IPS-15b (cell line): Measurements from ENCODE around the gene LENG9.
"Not testable (repeated sequence)": the region's sequence is repeated elsewhere in the genome, so short reads cannot be mapped to it uniquely, and the experiment has no call there.

Source experiments
- H3K27me3 ChIP-seq: one replicate; pipeline ENCODE4 v1.6.1; 2013; ENCODE audit warnings: low read length; ENCODE audit not compliant: control insufficient read depth, insufficient read depth
- H3K36me3 ChIP-seq: one replicate; pipeline ENCODE4 v1.6.1; 2013; ENCODE audit warnings: low read length; ENCODE audit not compliant: control insufficient read depth, insufficient read depth
- H3K4me1 ChIP-seq: one replicate; pipeline ENCODE4 v1.6.1; 2013; ENCODE audit warnings: mild to moderate bottlenecking, low read length; ENCODE audit not compliant: control insufficient read depth, insufficient read depth
- H3K4me3 ChIP-seq: one replicate; pipeline ENCODE4 v1.5.1; 2013; ENCODE audit warnings: low read depth, low read length
- H3K9ac ChIP-seq: one replicate; pipeline ENCODE4 v1.6.1; 2013; ENCODE audit warnings: low read depth, mild to moderate bottlenecking, low read length
- H3K9me3 ChIP-seq: one replicate; pipeline ENCODE4 v1.6.1; 2013; ENCODE audit warnings: mild to moderate bottlenecking, low read length; ENCODE audit not compliant: control insufficient read depth, insufficient read depth

LENG9 gene

DNA sequence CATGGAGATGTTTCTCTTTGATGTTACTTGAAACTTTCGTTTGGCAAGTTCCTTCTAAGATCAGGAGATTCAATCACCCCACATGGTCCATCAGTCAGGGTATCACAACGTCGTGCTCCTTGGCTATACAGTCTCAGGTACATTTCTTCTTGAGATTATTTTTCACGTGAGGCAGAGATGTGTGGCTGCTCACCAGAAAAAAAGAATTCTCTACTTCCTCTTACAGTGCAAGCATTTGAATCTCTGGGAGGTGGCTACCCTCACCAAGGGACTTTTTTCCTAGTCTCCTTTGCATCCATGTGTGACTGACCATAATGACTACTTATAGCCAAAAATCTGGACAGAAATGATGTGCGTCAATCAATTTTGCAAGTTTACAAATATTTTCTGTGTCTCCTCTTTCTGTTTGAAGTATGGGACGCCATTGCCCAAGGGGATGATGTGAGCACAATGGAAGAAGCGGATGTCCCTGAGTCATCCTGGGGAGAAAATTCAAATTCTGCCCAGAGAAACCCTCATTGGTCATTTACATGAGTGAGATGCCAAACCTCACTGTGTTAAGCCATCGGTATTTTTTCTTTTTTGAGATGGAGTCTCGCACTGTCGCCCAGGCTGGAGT lies 30.5 kb upstream of the LENG9 start:
- Histone ChIP-seq H3K36me3 (no peaks in the 10 kb centered on the region), H3K4me3 (no peak overlapping the region), H3K9ac (no peak overlapping the region), H3K9me3 (peaks cover 2% of the 10 kb centered on the region), H3K27me3 (no peaks in the 10 kb centered on the region), H3K4me1 (no peaks in the 10 kb centered on the region)

- not testable (repeated sequence) for H3K9ac ChIP-seq, H3K4me1 ChIP-seq, H3K27me3 ChIP-seq, H3K4me3 ChIP-seq, H3K36me3 ChIP-seq, H3K9me3 ChIP-seq
Observed at GRCh38 chr19:54493056-54493455, 29.5 kb upstream of the LENG9 start.

DNA sequence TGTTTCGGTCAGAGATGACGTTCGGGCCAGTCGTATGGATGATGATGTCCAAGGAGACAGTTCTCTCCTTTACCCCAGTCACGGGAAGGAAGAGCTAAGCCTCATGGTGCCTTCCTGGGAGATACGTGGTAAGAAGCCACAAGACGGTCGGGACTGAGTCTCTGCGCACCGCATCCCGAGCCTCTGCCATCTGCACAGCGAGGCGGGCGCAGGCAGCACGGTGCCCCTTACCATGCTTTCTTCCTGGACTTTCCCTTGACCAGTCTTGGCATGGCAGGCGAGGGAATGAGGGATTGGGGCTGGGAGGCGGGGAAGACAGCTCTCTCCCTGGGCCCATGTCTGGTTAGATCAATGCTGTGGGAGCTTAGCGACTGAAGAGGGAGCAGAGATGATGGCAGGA lies 29.0 kb upstream of the LENG9 start:
- Histone ChIP-seq H3K9ac (no peak overlapping the region), H3K4me3 (no peak overlapping the region), H3K4me1 (no peaks in the 10 kb centered on the region), H3K36me3 (no peaks in the 10 kb centered on the region), H3K27me3 (no peaks in the 10 kb centered on the region), H3K9me3 (peaks cover 2% of the 10 kb centered on the region)

DNA sequence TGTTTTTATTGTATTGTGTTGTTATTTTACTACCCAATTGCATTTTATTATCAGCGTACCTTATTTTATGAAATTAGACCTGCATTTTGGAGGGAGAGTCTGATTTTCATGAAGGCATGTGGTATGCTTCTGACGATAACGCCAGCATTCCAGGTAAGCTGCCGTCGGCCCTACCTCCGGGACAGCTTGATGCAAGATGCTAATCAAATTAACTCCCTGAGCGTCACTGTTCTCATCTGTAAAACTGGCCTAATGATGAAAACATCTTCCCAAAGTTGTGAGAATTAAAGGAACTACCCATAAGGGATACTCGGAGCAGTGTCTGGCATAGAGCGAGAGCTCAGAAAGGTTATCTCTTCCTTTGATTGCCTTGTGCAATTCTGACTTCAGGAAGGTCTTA lies 26.2 kb upstream of the LENG9 start:
- Histone ChIP-seq H3K4me1 (no peaks in the 10 kb centered on the region), H3K4me3 (no peak overlapping the region), H3K9me3 (peaks cover 2% of the 10 kb centered on the region), H3K27me3 (no peaks in the 10 kb centered on the region), H3K36me3 (no peaks in the 10 kb centered on the region), H3K9ac (no peak overlapping the region)

DNA sequence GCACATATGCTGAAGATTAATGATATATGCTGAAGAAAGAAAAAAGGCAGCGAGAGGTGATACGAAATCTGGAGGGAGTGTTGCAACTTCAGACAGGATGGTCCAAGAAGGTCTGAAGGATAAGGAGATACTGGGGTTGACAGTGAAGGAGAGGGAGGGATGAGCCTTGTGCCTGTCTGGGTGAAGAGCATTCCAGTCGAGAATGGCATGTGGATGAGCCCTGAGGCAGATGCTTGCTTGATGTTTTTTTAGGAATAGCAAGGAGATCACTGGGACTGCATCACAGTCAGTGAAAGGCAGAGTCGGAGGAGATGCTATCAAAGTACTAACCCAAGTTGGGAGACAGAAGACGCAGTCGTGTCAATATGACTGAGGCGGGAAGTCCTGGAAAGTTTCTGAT lies 25.8 kb upstream of the LENG9 start:
- Histone ChIP-seq H3K36me3 (no peaks in the 10 kb centered on the region), H3K4me3 (no peak overlapping the region), H3K9ac (no peak overlapping the region), H3K9me3 (peaks cover 2% of the 10 kb centered on the region), H3K4me1 (no peaks in the 10 kb centered on the region), H3K27me3 (no peaks in the 10 kb centered on the region)

- Histone ChIP-seq H3K4me3 (no peak overlapping the region), H3K36me3 (no peaks in the 10 kb centered on the region), H3K27me3 (no peaks in the 10 kb centered on the region), H3K4me1 (no peaks in the 10 kb centered on the region), H3K9me3 (no peaks in the 10 kb centered on the region), H3K9ac (no peak overlapping the region)
Observed at GRCh38 chr19:54485851-54486250, 22.3 kb upstream of the LENG9 start.

DNA sequence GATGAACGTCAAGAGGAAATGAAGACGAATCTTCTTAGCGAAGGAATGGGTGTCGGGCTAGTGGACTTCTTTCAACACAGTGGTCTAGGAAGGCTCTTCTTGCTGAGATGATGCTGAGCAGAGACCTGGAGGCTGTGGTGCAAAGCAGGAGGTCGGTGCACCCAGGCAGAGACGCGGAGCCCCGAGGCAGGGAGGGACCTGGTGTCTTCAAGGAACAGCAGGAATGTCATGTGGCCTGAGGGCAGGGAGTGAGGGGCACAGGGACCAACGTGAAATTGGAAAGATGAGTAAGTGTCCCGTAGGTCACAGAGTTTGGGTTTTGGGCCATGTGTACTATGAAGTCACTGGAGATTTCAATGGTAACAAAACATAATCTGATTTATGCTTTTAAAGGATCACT lies 20.9 kb upstream of the LENG9 start:
- H3K4me1 ChIP-seq, result no peaks in the 10 kb centered on the region
- H3K9ac ChIP-seq, result no peak overlapping the region
- no peak overlapping the region for H3K4me3 ChIP-seq
- no peaks in the 10 kb centered on the region for H3K27me3 ChIP-seq
- H3K9me3 ChIP-seq, result no peaks in the 10 kb centered on the region
- no peaks in the 10 kb centered on the region for H3K36me3 ChIP-seq

DNA sequence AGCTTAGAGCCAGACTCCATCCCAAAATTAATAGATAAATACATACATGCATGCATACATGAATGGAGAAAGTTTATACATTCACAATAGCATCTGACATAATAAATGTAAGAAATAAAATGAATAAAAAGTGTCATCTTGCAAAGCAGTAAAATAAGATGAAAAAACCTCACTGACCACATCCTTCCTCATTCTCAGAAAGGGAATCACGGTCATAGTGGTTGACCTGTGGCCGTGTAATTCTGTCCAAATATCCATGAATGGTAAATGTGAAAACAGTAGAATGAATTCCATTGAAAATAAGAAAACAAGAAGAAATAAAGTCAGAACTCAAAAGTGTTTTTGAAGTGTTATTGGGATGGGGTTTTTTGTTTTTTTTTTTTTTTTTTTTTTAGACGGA lies 19.3 kb upstream of the LENG9 start:
- no peaks in the 10 kb centered on the region for H3K4me1 ChIP-seq

GRCh38 chr19:54481326-54481930 lies 17.9 kb upstream of the LENG9 start:
- no peaks in the 10 kb centered on the region for H3K9me3 ChIP-seq
- H3K27me3 ChIP-seq, result no peaks in the 10 kb centered on the region
- no peak overlapping the region for H3K4me3 ChIP-seq
- no peak overlapping the region for H3K9ac ChIP-seq
- H3K4me1 ChIP-seq, result no peaks in the 10 kb centered on the region
- H3K36me3 ChIP-seq, result no peaks in the 10 kb centered on the region

More for the DNA sequence above, 19.3 kb upstream of the LENG9 start:
- no peaks in the 10 kb centered on the region for H3K9me3 ChIP-seq
- no peak overlapping the region for H3K9ac ChIP-seq
- H3K36me3 ChIP-seq, result no peaks in the 10 kb centered on the region
- H3K27me3 ChIP-seq, result no peaks in the 10 kb centered on the region
- no peak overlapping the region for H3K4me3 ChIP-seq

GRCh38 chr19:54480051-54480450 lies 16.5 kb upstream of the LENG9 start:
- no peaks in the 10 kb centered on the region for H3K27me3 ChIP-seq
- no peak overlapping the region for H3K9ac ChIP-seq
- no peaks in the 10 kb centered on the region for H3K4me1 ChIP-seq

DNA sequence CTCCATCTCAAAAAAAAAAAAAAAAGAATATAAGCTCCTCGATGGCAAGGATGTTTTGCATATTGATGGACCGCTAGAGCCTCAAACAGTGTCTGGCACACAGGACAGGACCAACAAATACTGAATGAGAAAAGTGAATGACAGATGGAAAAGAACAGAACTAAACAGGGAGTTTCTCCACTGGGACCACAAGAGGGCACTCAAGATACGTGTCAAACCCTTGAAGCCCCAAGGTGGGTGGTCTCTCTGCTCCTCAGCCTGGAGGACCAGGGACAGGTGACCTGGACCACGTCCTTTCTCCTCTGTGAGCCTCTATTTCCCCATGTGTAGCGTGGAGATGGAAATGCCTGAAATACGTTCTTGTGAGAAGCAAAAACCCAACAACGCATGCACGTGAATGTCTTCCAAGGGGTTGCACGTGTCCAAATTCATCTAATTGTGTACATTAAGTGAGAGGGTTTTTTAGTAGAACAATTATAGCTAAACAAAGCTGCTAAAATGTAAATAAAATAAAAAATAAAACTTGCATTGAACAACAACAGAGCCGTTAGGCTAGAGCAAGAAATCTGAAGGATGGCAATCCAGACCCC lies 15.2 kb upstream of the LENG9 start:
- Histone ChIP-seq H3K27me3 (no peaks in the 10 kb centered on the region), H3K9me3 (no peaks in the 10 kb centered on the region), H3K36me3 (no peaks in the 10 kb centered on the region), H3K9ac (no peak overlapping the region), H3K4me3 (no peak overlapping the region), H3K4me1 (peaks cover 2% of the 10 kb centered on the region)

More at GRCh38 chr19:54480051-54480450, 16.5 kb upstream of the LENG9 start:
- no peak overlapping the region for H3K4me3 ChIP-seq
- H3K9me3 ChIP-seq, result no peaks in the 10 kb centered on the region
- no peaks in the 10 kb centered on the region for H3K36me3 ChIP-seq

DNA sequence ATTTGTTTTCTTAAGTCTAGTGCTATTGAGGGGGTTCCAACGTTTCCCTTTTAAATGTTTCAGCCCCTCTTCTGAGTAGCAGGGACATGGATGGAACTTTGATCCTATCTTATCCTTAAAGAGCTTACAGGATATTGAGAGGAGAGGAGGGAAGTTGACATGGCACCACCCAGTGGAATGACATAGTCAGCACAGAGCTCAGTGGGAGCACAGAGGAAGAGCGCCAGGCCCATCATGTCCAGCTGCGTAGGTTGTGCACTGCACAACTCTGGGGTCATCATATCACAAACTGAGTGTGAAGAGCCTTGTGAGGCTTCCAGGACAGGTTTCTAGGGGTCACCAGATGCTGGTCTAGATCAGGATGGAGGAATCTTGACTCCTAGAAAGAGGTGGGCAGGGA lies 14.1 kb upstream of the LENG9 start:
- Histone ChIP-seq H3K36me3 (no peaks in the 10 kb centered on the region), H3K27me3 (no peaks in the 10 kb centered on the region), H3K9me3 (no peaks in the 10 kb centered on the region), H3K4me1 (peaks cover 4% of the 10 kb centered on the region), H3K9ac (no peak overlapping the region), H3K4me3 (no peak overlapping the region)
